ENCODE data around the gene MAST4.

The MAST4 gene

GRCh38 chr5:67176936-67177335 is 580.7 kb downstream of the MAST4 start:
- no peak for DNase-seq

- no peak for DNase-seq
Observed at GRCh38 chr5:67178085-67178484, 581.9 kb downstream of the MAST4 start.

- DNase-seq: no peak
Observed at GRCh38 chr5:67178966-67179365, 582.8 kb downstream of the MAST4 start.

- no peak for DNase-seq
Observed at GRCh38 chr5:67179697-67180361, 583.6 kb downstream of the MAST4 start.

GRCh38 chr5:67181648-67182221 is 585.5 kb downstream of the MAST4 start:
- no peak for DNase-seq

- DNase-seq: no peak
Observed at GRCh38 chr5:67182301-67182790, 586.2 kb downstream of the MAST4 start.

- no peak for DNase-seq
Observed at GRCh38 chr5:67183859-67184258, 587.7 kb downstream of the MAST4 start.

GRCh38 chr5:67187006-67187715 is 591.0 kb downstream of the MAST4 start:
- no peak for DNase-seq

- DNase-seq: no peak
Observed at GRCh38 chr5:67188274-67189078, 592.3 kb downstream of the MAST4 start.

- no peak for DNase-seq
Observed at GRCh38 chr5:67189079-67189354, 592.8 kb downstream of the MAST4 start.

- DNase-seq: no peak
Observed at GRCh38 chr5:67189931-67190330, 593.7 kb downstream of the MAST4 start.

- no peak for DNase-seq
Observed at GRCh38 chr5:67190410-67190809, 594.2 kb downstream of the MAST4 start.

- DNase-seq: no peak
Observed at GRCh38 chr5:67190861-67191260, 594.7 kb downstream of the MAST4 start.

GRCh38 chr5:67192719-67193438 is 596.7 kb downstream of the MAST4 start:
- DNase-seq: no peak

- DNase-seq: no peak
Observed at GRCh38 chr5:67193439-67193807, 597.2 kb downstream of the MAST4 start.

GRCh38 chr5:67194166-67194565 is 598.0 kb downstream of the MAST4 start:
- DNase-seq: no peak

- DNase-seq: no peak
Observed at GRCh38 chr5:67195406-67196275, 599.4 kb downstream of the MAST4 start.

GRCh38 chr5:67196537-67197059 is 600.4 kb downstream of the MAST4 start, which contains the start of gene CD180:
CD180 (minus strand) TSS chr5:67196799; CDS start chr5:67196641, 158 bp downstream.
- DNase-seq: no peak

- DNase-seq: no peak
Observed at GRCh38 chr5:67197536-67197935, 601.3 kb downstream of the MAST4 start.

GRCh38 chr5:67198917-67199316 is 602.7 kb downstream of the MAST4 start:
- no peak for DNase-seq

GRCh38 chr5:67199859-67200258 is 603.7 kb downstream of the MAST4 start:
- DNase-seq: no peak
